GM19395 (cell line): ENCODE data around the gene RNF123.

Source experiments
- ATAC-seq: cut with Tn5 transposase; IDR thresholded peaks from one replicate; pipeline ENCODE4 v1.9.1; 2021; ENCODE audit warnings: mild to moderate bottlenecking, moderate library complexity; ENCODE audit not compliant: unreplicated experiment

RNF123 gene

GRCh38 chr3:49689046-49689907 lies at the start of gene RNF123, which contains the start of gene MST1:
Gene RNF123, plus strand, starts transcription at chr3:49689557. Its CDS starts 1,609 bp downstream, at chr3:49691166.
Gene MST1, minus strand, starts transcription at chr3:49689474. Its CDS starts 783 bp downstream, at chr3:49688691.
- peak; percentile 54 for ATAC-seq

- no peak for ATAC-seq
Observed at GRCh38 chr3:49641292-49641691, 48.1 kb upstream of the RNF123 start.

- no peak for ATAC-seq
Observed at GRCh38 chr3:49641921-49642707, 47.2 kb upstream of the RNF123 start.

DNA sequence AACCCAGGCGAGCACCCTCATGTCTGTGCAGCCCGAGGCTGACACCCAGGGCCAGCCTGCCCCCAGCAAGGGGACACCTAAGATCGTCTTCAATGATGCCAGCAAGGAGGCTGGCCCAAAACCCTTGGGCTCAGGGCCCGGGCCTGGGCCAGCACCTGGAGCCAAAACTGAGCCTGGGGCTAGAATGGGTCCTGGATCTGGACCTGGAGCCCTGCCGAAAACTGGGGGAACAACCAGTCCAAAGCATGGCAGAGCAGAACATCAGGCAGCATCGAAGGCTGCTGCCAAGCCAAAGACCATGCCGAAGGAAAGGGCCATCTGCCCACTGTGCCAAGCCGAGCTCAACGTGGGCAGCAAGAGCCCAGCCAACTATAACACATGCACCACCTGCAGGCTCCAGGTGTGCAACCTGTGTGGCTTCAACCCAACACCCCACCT lies 46.6 kb upstream of the RNF123 start:
- no peak for ATAC-seq

- no peak for ATAC-seq
Observed at GRCh38 chr3:49644684-49645083, 44.7 kb upstream of the RNF123 start.

GRCh38 chr3:49646236-49646635 lies 43.1 kb upstream of the RNF123 start:
- no peak for ATAC-seq

GRCh38 chr3:49647741-49648140 lies 41.6 kb upstream of the RNF123 start:
- ATAC-seq = no peak

GRCh38 chr3:49648354-49649019 lies 40.9 kb upstream of the RNF123 start:
- ATAC-seq = no peak

DNA sequence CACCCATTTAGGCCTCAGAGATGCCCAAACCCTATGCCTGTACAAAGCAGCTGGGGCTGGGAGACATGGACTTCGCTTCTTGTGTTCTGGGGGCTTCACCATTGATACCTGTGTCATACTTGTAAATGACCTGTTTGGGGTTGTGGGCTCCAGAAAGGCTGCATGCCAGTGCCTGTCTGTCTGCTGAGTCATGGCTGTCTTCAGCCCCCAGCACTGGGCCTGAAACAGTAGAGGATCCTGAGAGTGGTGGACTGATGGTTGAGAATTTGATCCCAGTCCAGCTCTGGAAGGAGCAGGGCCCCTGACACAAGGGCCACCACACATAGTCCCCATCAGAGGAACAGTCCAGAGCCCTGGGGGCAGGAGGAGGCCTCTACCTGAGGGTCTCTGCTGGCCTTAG lies 39.8 kb upstream of the RNF123 start:
- ATAC-seq = no peak

DNA sequence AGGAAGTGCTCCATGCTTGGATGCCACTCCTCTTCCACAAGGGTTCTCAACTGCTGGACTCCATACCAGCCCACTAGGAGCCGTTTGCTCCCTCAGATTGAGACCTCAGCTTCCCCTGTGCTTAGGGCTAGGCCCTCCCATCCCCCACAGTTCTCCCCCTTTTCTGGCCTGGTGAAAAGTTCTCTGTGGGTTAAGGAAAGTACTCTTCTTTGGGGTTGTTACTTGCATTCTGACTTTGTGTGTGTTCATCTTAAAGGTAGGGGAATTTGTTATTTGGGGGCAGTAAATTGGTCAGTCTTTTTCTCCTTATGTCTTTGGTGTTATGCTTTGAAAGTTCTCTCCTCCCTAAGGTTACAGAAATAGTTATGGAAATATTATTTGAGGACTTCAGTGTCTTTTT lies 39.2 kb upstream of the RNF123 start:
- no peak for ATAC-seq

DNA sequence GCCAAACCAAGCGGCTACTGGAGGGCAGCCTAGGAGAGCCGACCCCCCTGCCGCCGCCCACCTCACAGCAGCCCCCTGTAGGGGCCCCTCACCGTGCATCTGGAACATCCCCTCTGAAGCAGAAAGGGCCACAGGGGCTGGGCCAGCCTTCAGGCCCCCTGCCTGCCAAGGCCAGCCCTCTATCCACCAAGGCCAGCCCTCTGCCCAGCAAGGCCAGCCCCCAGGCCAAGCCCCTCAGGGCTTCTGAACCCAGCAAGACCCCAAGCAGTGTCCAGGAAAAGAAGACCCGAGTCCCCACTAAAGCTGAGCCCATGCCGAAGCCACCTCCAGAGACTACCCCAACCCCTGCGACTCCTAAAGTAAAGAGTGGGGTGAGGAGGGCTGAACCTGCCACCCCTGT lies 38.7 kb upstream of the RNF123 start:
- ATAC-seq = no peak

DNA sequence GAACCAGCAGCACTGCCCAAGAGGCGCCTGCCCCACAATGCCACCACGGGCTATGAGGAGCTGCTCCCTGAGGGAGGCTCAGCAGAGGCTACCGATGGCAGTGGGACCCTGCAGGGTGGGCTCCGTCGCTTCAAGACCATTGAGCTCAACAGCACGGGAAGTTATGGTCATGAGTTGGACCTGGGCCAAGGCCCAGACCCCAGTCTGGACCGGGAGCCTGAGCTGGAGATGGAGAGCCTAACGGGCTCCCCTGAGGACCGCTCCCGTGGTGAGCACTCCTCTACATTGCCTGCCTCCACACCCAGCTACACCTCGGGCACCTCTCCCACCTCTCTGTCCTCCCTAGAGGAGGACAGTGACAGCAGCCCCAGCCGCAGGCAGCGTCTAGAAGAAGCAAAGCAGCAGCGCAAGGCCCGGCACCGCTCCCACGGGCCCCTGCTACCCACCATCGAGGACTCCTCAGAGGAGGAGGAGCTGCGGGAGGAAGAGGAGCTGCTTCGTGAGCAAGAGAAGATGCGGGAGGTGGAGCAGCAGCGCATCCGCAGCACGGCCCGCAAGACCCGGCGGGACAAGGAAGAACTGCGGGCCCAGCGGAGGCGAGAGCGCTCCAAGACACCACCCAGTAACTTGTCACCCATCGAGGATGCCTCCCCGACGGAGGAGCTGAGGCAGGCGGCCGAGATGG lies 37.0 kb upstream of the RNF123 start:
- ATAC-seq = no peak

DNA sequence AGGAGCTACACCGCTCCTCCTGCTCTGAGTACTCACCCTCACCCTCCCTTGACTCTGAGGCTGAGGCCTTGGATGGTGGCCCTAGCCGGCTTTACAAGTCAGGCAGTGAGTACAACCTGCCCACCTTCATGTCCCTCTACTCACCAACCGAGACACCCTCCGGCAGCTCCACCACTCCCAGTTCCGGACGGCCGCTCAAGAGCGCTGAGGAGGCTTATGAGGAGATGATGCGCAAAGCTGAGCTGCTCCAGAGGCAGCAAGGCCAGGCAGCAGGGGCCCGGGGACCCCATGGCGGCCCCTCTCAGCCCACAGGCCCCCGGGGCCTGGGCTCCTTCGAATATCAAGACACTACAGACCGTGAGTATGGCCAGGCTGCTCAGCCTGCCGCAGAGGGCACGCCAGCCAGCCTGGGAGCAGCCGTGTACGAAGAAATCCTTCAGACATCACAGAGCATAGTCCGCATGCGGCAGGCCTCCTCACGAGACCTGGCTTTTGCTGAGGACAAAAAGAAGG lies 36.4 kb upstream of the RNF123 start:
- ATAC-seq = no peak

DNA sequence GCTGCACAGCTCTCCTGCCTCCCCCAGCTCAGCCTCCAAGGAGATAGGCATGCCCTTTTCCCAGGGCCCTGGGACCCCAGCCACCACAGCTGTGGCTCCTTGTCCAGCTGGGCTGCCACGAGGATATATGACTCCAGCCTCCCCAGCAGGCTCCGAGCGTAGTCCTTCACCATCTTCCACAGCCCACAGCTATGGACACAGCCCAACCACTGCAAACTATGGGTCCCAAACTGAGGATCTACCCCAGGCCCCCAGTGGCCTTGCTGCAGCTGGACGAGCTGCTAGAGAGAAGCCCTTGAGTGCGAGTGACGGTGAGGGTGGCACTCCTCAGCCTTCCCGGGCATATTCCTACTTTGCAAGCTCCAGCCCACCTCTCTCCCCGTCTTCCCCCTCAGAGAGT lies 35.7 kb upstream of the RNF123 start:
- no peak for ATAC-seq

DNA sequence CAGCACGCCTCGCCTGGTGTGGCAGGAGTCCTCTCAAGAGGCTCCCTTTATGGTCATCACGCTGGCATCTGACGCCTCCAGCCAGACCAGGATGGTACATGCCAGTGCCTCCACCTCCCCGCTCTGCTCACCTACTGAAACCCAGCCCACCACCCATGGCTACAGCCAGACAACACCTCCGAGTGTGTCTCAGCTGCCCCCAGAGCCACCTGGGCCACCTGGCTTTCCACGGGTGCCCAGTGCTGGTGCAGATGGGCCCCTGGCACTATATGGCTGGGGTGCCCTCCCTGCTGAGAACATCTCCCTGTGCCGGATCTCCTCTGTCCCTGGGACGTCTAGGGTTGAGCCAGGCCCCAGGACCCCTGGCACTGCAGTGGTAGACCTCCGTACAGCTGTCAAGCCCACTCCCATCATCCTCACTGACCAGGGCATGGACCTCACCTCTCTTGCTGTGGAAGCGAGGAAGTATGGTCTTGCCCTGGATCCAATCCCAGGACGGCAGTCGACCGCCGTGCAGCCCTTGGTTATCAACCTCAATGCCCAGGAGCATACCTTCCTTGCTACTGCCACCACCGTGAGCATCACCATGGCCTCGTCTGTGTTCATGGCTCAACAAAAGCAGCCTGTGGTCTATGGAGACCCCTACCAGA lies 35.1 kb upstream of the RNF123 start:
- ATAC-seq = no peak

DNA sequence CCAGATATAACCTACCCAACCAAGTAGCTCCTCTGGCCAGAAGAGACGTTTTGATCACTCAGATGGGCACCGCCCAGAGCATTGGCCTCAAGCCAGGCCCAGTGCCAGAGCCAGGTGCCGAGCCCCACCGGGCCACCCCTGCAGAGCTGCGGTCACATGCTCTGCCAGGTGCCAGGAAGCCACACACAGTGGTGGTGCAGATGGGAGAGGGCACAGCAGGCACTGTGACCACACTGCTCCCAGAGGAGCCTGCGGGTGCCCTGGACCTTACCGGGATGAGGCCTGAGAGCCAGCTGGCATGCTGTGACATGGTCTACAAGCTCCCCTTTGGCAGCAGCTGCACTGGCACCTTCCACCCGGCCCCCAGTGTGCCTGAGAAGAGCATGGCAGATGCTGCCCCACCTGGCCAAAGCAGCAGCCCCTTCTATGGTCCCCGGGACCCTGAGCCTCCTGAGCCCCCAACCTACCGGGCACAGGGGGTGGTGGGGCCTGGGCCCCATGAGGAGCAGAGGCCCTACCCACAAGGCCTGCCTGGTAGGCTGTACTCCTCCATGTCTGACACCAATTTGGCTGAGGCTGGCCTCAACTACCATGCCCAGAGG lies 34.3 kb upstream of the RNF123 start:
- no peak for ATAC-seq

DNA sequence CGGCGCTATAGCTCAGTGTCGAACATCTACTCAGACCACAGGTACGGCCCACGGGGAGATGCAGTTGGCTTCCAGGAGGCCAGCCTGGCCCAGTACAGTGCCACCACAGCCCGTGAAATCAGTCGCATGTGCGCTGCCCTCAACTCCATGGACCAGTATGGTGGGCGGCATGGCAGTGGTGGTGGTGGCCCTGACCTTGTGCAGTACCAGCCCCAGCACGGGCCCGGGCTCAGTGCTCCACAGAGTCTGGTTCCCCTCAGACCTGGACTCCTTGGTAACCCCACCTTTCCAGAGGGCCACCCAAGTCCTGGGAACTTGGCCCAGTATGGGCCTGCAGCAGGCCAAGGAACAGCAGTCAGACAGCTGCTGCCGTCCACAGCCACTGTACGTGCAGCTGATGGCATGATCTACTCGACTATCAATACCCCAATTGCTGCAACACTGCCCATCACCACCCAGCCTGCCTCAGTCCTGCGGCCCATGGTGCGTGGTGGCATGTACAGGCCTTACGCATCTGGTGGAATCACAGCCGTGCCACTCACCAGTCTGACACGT lies 33.5 kb upstream of the RNF123 start:
- ATAC-seq = no peak

- ATAC-seq = no peak
Observed at GRCh38 chr3:49656541-49657112, 32.7 kb upstream of the RNF123 start.
